H54 (cell line): ENCODE results near the gene TUBB1.

Experiments
- DNase-seq: peaks from one replicate; pipeline ENCODE4 v3.0.0; 2011; ENCODE audit warnings: low spot score, mixed read lengths; ENCODE audit not compliant: insufficient read length
- FAIRE-seq: peaks from 3 replicates; lab custom pipeline; 2011; peaks lifted over from hg19 to GRCh38; lab: Jason Lieb, UNC
- POLR2A ChIP-seq: IDR thresholded peaks from 2 replicates; pipeline ENCODE4 v1.6.1; 2011; ENCODE audit warnings: low read depth, mild to moderate bottlenecking, low read length

TUBB1 gene

GRCh38 chr20:59042796-59043631 is 23.8 kb downstream of the TUBB1 start:
- DNase-seq (peak; percentile 94), FAIRE-seq (no peak)
- TF ChIP-seq POLR2A = 0 out of 2 replicates have a peak, but pooled peaks have one; percentile 33

- FAIRE-seq = no peak
- no peak for DNase-seq
- TF ChIP-seq POLR2A = no peak
Observed at GRCh38 chr20:59043698-59044097, 24.5 kb downstream of the TUBB1 start.

- FAIRE-seq (no peak), DNase-seq (no peak)
- TF ChIP-seq POLR2A = no peak
Observed at GRCh38 chr20:59044295-59044694, 25.1 kb downstream of the TUBB1 start.

GRCh38 chr20:59044796-59045195 is 25.6 kb downstream of the TUBB1 start:
- no peak for TF ChIP-seq POLR2A
- no peak for FAIRE-seq
- DNase-seq = no peak

GRCh38 chr20:59046862-59047261 is 27.6 kb downstream of the TUBB1 start:
- FAIRE-seq = no peak
- TF ChIP-seq POLR2A = no peak

GRCh38 chr20:59047938-59048680 is 28.9 kb downstream of the TUBB1 start:
- FAIRE-seq = no peak
- TF ChIP-seq POLR2A = no peak
- DNase-seq = peak; percentile 22

More at GRCh38 chr20:59046862-59047261, 27.6 kb downstream of the TUBB1 start:
- DNase-seq = no peak

- FAIRE-seq (no peak), DNase-seq (no peak)
- TF ChIP-seq POLR2A = no peak
Observed at GRCh38 chr20:59048681-59049030, 29.4 kb downstream of the TUBB1 start.

GRCh38 chr20:59050437-59050836 is 31.2 kb downstream of the TUBB1 start:
- FAIRE-seq (no peak), DNase-seq (no peak)
- no peak for TF ChIP-seq POLR2A

- TF ChIP-seq POLR2A = no peak
- DNase-seq (no peak), FAIRE-seq (no peak)
Observed at GRCh38 chr20:59051666-59052185, 32.5 kb downstream of the TUBB1 start.

- DNase-seq (no peak), FAIRE-seq (no peak)
Observed at GRCh38 chr20:59055302-59055701, 36.1 kb downstream of the TUBB1 start.

GRCh38 chr20:59062081-59062480 is 42.9 kb downstream of the TUBB1 start:
- FAIRE-seq (no peak), DNase-seq (no peak)
- no peak for TF ChIP-seq POLR2A

More at GRCh38 chr20:59055302-59055701, 36.1 kb downstream of the TUBB1 start:
- no peak for TF ChIP-seq POLR2A

- FAIRE-seq (peak; percentile 89), DNase-seq (peak; percentile 63)
- TF ChIP-seq POLR2A = no peak
Observed at GRCh38 chr20:59063358-59064213, 44.4 kb downstream of the TUBB1 start.

- FAIRE-seq (no peak), DNase-seq (no peak)
- TF ChIP-seq POLR2A = no peak
Observed at GRCh38 chr20:59064214-59064722, 45.0 kb downstream of the TUBB1 start.

GRCh38 chr20:59068534-59068933 is 49.3 kb downstream of the TUBB1 start:
- no peak for FAIRE-seq
- TF ChIP-seq POLR2A = no peak
- no peak for DNase-seq
